Smooth muscle cell (in vitro differentiated cells): ENCODE measurements around the gene SLC46A1. TPM values are rescaled to one million over a fixed set of nuclear protein-coding genes. Genes with fewer than 3 reads are reported as not detected.
A peak's percentile ranks its signal among the peaks of the same experiment; 100 is the strongest.

Experiments used
- DNase-seq: peaks from one replicate; lab custom pipeline; 2025; ENCODE audit not compliant: unreplicated experiment; lab: John Stamatoyannopoulos, UW
- H2AFZ ChIP-seq: fragments of 200-600 bp; sonication (generic); 2 replicates; pipeline ENCODE4 v1.6.0; 2016; ENCODE audit warnings: antibody characterized with exemption, low read depth, mild to moderate bottlenecking
- H3F3A ChIP-seq: fragments of 200-600 bp; sonication (generic); 2 replicates; pipeline ENCODE4 v1.6.0; 2017; ENCODE audit warnings: antibody characterized with exemption, low read depth
- H3K27ac ChIP-seq: fragments of 200-600 bp; sonication (generic); 2 replicates; pipeline ENCODE4 v1.5.1; 2016; ENCODE audit warnings: low read depth, mild to moderate bottlenecking
- H3K27me3 ChIP-seq: fragments of 200-600 bp; sonication (generic); 2 replicates; pipeline ENCODE4 v1.6.1; 2016; ENCODE audit warnings: low read depth, mild to moderate bottlenecking
- H3K36me3 ChIP-seq: fragments of 200-600 bp; sonication (generic); 2 replicates; pipeline ENCODE4 v1.5.1; 2016; ENCODE audit warnings: low read depth
- H3K4me1 ChIP-seq: fragments of 200-600 bp; sonication (generic); 2 replicates; pipeline ENCODE4 v1.5.1; 2016; ENCODE audit warnings: low read depth
- H3K4me2 ChIP-seq: fragments of 200-600 bp; sonication (generic); 2 replicates; pipeline ENCODE4 v1.6.0; 2016; ENCODE audit warnings: mild to moderate bottlenecking
- H3K4me3 ChIP-seq: fragments of 200-600 bp; sonication (generic); 2 replicates; pipeline ENCODE4 v1.5.1; 2016; ENCODE audit warnings: mild to moderate bottlenecking
- H3K79me2 ChIP-seq: fragments of 200-600 bp; sonication (generic); 2 replicates; pipeline ENCODE4 v1.6.0; 2016; ENCODE audit warnings: low read depth, mild to moderate bottlenecking
- H3K9ac ChIP-seq: fragments of 200-600 bp; sonication (generic); 2 replicates; pipeline ENCODE4 v1.6.0; 2016; ENCODE audit warnings: low read depth
- H3K9me3 ChIP-seq: fragments of 200-600 bp; sonication (generic); replicated peaks from 2 replicates; pipeline ENCODE4 v1.5.1; 2016; ENCODE audit warnings: low read depth
- H4K20me1 ChIP-seq: fragments of 200-600 bp; sonication (generic); 2 replicates; pipeline ENCODE4 v1.6.0; 2016; ENCODE audit warnings: low read depth
- WGBS: methylation state at CpG from one replicate; pipeline ENCODE4 v1.1.7; 2016; ENCODE audit warnings: low lambda C conversion rate; 5-methylcytosine and 5-hydroxymethylcytosine counted together
- polyA plus RNA-seq: library from polyadenylated mRNA; unstranded; fragments of >200 nt; fragmentation: Nextera tagmentation; extraction: Ambion mirVana; gene quantifications from 2 replicates; pipeline ENCODE4 v1.2.1, GENCODE V29; 2016
- total RNA-seq: library from RNA; depleted of rRNA; stranded (reverse); fragments of >200 nt; gene quantifications from 2 replicates; pipeline ENCODE4 v1.2.3, GENCODE V29; 2014
- TF ChIP-seq, protein P1 (sequence below): fragments of 200-600 bp; sonication (generic); IDR thresholded peaks from 2 replicates; pipeline ENCODE4 v1.5.1; 2017; ENCODE audit warnings: borderline replicate concordance, mild to moderate bottlenecking, antibody characterized with exemption; ENCODE audit not compliant: insufficient read depth, poor library complexity, severe bottlenecking

Gene SLC46A1
- total and polyA plus RNA-seq, 2 experiments from 2014 or later = 7.0 to 20.9 TPM

DNA sequence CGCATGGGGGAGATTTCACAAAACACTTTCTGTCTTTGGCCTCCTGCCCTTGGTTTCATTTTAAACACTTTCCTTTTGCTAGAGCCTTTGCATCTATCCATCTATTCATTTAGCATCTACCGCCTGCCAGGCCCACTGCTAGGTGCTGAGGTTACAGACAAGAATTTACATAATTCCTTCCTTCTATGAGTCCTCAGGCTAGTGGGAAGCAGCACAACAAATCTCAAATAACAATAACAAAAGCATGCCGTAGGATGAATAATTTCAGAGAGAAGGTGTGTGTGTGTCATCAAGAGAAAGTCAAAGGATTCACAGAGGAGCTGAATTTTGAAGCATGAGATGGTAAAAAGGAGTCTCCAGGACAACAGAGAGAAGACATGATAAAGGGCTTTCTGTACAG lies 6.1 kb upstream of the SLC46A1 start:
- WGBS = 61% methylated on average over 3 of the region's 3 CpGs
- Histone ChIP-seq H3F3A (no peaks in the 10 kb centered on the region), H3K4me1 (peaks cover 6% of the 10 kb centered on the region), H3K79me2 (no peaks in the 10 kb centered on the region), H3K27ac (no peak overlapping the region), H3K36me3 (no peaks in the 10 kb centered on the region), H3K9me3 (no peaks in the 10 kb centered on the region), H2AFZ (no peak overlapping the region), H3K4me2 (no peak overlapping the region), H3K27me3 (no peaks in the 10 kb centered on the region), H3K9ac (no peak overlapping the region), H3K4me3 (no peak overlapping the region), H4K20me1 (no peaks in the 10 kb centered on the region)
- no peak for DNase-seq
- TF ChIP-seq, protein P1, sequence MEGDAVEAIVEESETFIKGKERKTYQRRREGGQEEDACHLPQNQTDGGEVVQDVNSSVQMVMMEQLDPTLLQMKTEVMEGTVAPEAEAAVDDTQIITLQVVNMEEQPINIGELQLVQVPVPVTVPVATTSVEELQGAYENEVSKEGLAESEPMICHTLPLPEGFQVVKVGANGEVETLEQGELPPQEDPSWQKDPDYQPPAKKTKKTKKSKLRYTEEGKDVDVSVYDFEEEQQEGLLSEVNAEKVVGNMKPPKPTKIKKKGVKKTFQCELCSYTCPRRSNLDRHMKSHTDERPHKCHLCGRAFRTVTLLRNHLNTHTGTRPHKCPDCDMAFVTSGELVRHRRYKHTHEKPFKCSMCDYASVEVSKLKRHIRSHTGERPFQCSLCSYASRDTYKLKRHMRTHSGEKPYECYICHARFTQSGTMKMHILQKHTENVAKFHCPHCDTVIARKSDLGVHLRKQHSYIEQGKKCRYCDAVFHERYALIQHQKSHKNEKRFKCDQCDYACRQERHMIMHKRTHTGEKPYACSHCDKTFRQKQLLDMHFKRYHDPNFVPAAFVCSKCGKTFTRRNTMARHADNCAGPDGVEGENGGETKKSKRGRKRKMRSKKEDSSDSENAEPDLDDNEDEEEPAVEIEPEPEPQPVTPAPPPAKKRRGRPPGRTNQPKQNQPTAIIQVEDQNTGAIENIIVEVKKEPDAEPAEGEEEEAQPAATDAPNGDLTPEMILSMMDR = no peak

DNA sequence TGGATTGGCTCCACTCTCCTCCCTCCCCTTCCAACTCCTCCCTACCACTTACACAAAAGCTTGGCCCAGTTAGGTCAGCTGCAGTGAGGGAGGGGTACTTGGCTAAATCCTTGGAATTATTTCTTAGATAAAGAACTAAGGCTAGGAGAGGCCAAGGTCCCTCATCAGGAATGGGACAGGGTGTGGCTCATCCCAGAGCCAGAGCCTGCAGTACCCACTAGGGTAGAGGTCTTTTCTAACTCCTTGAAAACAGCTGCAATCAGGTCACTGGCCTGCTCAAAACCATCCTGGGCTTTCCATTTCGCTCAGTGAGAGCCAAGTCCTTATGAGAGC lies 1.9 kb upstream of the SLC46A1 start:
- DNase-seq = no peak
- Histone ChIP-seq H3K27me3 (no peaks in the 10 kb centered on the region), H2AFZ (no peak overlapping the region), H3K27ac (no peak overlapping the region), H3K36me3 (no peaks in the 10 kb centered on the region), H3K4me3 (no peak overlapping the region), H3K4me2 (no peak overlapping the region), H4K20me1 (no peaks in the 10 kb centered on the region), H3K9ac (no peak overlapping the region), H3K9me3 (no peaks in the 10 kb centered on the region), H3K79me2 (no peaks in the 10 kb centered on the region), H3F3A (no peaks in the 10 kb centered on the region), H3K4me1 (peaks cover 6% of the 10 kb centered on the region)
- TF ChIP-seq, protein P1 = no peak
- 100% methylated on average over 1 of the region's 1 CpG for WGBS

DNA sequence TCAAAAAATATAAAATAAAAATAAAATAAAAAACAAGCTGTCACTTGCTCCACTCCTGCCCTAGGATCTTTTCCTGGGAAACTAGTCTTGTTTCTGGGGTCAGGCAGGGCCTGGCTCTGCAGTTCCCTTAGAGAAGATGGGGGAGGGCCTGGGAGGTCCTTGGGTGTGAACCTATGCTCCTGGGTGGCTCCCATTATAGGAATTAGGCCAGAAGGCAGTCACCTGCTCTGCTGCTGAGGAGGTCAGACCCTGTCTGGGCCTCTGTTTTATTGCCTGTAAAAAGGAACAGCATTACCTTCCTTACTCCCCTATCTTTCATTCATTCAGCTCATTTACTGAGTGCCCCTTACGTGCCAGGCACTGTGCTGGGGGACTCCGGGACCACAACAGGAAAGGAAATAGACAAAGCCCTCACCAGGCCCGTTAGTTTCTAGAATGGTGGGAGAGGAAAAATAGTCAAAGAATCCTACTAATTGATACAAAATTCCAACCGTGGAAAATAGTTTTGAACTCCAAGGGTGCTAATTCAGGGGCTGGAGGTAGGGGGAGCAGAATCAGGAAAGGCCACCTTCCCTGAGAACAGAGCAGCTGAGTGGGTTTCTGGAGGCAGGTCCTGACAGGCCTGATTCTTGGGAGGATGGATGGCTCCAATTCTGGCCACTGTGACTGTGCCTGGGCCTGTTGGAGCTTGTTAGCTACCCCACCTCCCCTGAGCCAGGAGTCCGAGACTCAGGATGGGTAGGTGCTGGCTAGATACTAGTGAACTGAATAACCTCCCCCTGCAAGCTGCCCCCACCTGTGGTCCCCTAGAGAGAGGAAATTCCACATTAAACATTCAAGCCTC lies 1.3 kb upstream of the SLC46A1 start:
- WGBS = 70% methylated on average over 5 of the region's 5 CpGs
- Histone ChIP-seq H4K20me1 (no peaks in the 10 kb centered on the region), H3K27me3 (no peaks in the 10 kb centered on the region), H3K4me3 (no peak overlapping the region), H2AFZ (no peak overlapping the region), H3K36me3 (no peaks in the 10 kb centered on the region), H3K27ac (no peak overlapping the region), H3K79me2 (no peaks in the 10 kb centered on the region), H3K9ac (no peak overlapping the region), H3K4me2 (no peak overlapping the region), H3K4me1 (peaks cover 6% of the 10 kb centered on the region), H3K9me3 (no peaks in the 10 kb centered on the region), H3F3A (no peaks in the 10 kb centered on the region)
- TF ChIP-seq, protein P1 = no peak
- no peak for DNase-seq

DNA sequence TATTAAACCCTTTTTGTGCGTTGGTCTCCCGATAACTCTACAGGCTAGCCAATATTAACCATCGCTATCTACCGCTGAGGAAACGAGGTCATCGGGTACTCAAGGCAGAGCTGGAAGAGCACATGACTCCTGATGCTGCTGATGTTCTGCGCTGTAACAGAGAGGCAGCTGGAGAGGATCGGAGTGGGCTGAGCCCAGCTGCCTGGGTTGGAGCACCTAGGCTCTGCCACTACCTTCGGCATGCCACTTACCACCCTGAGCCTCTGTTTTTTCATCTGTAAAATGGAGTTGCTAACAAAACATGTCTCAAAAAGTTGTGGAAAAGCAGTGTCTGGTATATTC lies 432 bp upstream of the SLC46A1 start:
- H3K4me2 ChIP-seq = peak overlapping the region; percentile 100
- H3K4me3 ChIP-seq = peak overlapping the region; percentile 95
- H3F3A ChIP-seq = no peaks in the 10 kb centered on the region
- H3K79me2 ChIP-seq = no peaks in the 10 kb centered on the region
- TF ChIP-seq, protein P1 = no peak
- no peak overlapping the region for H3K27ac ChIP-seq
- H3K9ac ChIP-seq = no peak overlapping the region
- no peaks in the 10 kb centered on the region for H3K27me3 ChIP-seq
- no peaks in the 10 kb centered on the region for H4K20me1 ChIP-seq
- H3K4me1 ChIP-seq = peaks cover 6% of the 10 kb centered on the region
- WGBS = 19% methylated on average over 9 of the region's 9 CpGs
- no peaks in the 10 kb centered on the region for H3K36me3 ChIP-seq
- H2AFZ ChIP-seq = peak overlapping the region; percentile 98
- H3K9me3 ChIP-seq = no peaks in the 10 kb centered on the region
- DNase-seq = no peak
